ENCODE measurements around the gene SLC66A2.

SLC66A2 gene

DNA sequence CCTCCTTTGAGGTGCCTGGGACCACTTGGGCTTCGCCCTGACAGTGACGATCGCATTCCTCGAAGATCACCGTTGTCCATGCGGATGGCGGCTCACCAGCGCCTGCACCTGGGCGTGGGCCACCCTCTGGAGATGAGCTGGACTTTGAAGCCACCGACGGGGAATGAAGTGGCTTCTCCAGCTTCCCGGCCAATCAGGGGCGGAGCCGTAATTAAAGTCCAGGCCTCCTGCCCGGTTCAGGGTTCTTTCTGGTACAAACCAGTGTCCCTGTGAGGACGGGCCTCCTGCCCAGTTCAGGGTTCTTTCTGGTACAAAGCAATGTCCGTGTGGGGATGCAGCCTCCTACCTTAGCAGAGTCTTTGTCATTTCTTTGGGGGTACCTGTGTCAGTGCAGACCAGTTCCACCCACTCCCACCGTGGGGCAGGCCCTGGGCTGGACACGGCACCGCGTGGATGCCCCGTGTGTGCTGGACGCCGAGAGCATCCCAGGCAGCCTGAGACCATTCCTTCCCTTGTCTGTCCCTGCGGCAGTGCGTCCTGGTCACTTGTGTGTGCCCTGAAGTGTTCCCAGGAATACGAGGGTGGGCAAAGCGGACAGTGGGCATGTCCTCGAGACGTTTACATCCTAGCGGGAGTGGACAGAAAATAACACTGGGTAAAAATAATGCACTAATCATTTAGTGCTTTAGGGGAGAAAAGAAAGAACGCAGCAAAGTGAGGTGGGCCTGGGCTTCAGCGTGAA is 98.7 kb downstream of the SLC66A2 start:
- H3K27ac ChIP-seq = no peak overlapping the region
- no peak for TF ChIP-seq ZFX (IDR thresholded peaks at IDR 0.05)
- TF ChIP-seq, protein P1, sequence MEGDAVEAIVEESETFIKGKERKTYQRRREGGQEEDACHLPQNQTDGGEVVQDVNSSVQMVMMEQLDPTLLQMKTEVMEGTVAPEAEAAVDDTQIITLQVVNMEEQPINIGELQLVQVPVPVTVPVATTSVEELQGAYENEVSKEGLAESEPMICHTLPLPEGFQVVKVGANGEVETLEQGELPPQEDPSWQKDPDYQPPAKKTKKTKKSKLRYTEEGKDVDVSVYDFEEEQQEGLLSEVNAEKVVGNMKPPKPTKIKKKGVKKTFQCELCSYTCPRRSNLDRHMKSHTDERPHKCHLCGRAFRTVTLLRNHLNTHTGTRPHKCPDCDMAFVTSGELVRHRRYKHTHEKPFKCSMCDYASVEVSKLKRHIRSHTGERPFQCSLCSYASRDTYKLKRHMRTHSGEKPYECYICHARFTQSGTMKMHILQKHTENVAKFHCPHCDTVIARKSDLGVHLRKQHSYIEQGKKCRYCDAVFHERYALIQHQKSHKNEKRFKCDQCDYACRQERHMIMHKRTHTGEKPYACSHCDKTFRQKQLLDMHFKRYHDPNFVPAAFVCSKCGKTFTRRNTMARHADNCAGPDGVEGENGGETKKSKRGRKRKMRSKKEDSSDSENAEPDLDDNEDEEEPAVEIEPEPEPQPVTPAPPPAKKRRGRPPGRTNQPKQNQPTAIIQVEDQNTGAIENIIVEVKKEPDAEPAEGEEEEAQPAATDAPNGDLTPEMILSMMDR (conservative IDR thresholded peaks at IDR 0.05) = no peak

All from C4-2B (cell line).